ENCODE measurements around the gene PHC2.
A peak's percentile ranks its signal among the peaks of the same experiment; 100 is the strongest.

The PHC2 gene

DNA sequence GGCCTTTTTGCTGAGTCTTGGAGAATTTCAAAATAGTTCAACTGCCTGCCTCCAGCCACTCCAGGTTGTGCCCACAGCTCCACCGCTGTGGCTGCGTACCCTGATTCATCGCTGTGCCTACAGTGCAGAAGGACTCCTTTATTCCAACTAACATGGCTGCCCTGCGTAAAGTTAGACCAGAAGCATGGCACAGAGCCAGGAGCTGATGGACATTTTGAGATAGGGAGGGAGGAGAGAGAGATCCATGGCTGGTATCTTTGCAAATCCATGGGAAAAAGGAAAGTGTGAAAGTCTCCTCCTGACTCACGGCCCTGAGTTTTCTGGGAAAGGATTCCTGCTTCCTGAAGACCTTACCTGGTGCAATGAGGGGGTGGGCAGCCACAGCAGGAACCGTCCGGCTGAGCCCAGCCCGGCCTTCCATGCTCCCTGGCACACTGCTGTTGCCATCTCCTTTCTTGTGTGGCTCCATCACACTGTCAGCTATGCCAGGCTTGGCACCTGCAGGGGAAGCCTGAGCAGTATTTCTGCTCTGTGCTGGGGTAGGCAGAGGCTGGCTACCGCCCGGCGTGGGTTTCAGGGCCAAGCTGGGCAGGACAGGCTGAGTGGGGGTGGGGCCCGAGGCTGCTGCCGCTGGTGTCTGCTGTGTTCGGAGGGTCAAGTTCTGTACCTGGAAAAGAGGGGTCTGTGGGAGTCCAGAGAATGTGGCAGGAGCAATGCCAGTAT lies 64.0 kb downstream of the PHC2 start:
- no peak for DNase-seq

DNA sequence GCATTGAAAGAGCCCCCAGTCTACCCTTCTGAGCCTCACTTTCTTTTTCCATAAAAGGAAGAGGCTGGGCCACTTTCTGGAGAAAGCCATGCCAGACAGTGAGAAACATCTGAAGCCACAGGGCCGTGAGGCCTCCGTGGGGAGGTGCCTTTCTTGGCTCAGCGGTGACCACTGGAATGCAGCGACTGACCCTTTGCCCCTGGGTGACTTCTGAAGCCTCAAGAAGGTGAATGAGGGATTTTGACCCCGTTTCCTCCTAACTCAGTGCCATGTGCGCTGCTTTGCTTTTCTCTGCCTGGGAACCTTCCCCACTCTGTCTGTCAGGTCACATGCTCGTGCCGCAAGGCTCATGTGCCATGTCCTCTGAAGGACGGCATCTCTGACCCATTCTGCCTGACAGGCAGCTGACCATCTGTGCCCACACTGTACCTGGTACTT lies 65.3 kb downstream of the PHC2 start:
- DNase-seq, result peak; percentile 61

DNA sequence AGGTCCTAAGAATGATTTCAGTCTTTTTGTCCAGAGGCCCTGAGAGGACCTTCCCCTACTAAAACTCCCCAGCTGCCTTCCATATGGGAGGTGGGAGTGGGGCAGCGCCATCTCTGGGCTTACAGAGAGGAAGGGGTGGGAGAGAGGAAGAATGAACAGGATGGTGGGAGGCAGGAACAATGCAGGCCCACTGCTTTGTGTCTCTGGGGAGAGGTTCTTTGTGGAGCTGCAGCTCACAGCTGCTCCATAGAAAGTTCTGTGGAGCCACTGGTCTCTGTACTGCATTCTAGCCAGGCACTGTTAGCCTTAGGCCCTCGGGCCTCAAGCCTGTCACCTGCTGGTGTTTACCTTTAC lies 66.4 kb downstream of the PHC2 start:
- no peak for DNase-seq

DNA sequence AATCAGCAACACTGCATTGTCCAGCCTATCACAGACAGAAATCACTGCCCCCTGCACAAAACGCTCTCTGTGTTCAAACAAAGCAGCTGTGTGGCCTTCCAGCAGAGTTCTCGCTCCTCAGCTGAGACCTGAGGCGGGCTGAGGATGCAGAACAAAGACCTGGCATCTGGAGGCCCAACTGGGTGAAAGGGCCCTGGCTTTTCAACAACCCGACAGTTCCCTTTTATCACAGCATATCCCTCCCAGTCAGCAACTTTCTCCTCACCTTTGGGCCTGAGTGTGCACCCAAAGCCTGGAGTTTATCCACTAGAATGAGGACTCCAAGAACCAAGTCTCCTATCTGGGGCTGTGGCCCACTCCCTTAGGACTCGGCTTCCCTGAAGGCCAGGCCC lies 67.4 kb downstream of the PHC2 start:
- DNase-seq, result peak; percentile 82

DNA sequence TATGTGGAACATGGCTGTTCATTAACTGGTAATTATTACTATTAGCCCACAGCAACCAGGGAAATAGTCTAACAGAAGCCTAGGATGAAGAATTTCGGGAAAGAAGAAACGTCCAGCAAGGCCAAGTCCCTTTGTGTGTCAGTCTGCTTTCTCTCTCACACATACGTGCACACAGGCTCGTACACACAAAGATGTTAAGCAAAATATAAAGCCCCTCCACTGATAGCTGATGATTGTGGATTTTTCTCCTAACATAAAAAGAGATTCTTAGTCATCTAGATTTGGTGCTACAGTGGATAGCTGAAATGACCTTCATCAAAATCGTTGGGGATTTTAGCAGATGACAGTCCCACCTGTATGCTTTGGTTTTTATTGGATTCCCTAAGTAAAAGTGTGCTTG lies 67.9 kb downstream of the PHC2 start:
- DNase-seq, result no peak

DNA sequence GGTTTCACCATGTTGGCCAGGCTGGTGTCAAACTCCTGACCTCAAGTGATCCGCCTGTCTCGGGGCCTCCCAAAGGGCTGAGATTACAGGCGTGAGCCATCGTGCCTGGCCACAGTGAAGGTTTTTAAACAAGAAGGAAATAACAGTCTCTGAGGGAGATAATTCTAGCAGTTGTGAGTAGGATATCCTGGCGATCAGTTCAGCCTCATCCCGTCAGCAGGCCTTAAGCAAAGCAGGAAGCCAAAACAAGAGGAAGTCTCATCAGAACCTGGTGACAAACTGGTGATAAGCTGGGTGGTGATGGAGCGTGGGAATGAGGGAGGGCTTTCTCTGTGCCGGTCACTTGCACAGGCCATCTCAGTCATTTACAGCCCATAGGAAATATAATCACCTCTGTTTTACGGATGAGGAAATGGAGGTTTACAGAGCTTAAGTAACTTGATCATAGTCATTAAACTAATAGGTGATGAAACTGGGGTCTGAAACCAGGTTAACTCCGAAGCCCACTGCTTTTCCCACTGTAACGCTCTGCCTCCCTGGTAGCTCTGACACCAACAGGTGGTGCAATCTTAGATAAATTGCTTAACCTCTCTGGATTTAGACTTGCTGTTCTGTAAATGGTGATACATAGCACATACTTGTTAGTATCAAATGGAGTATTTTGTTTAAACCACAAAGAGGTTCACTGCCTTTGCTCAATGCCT lies 69.2 kb downstream of the PHC2 start:
- no peak for DNase-seq

DNA sequence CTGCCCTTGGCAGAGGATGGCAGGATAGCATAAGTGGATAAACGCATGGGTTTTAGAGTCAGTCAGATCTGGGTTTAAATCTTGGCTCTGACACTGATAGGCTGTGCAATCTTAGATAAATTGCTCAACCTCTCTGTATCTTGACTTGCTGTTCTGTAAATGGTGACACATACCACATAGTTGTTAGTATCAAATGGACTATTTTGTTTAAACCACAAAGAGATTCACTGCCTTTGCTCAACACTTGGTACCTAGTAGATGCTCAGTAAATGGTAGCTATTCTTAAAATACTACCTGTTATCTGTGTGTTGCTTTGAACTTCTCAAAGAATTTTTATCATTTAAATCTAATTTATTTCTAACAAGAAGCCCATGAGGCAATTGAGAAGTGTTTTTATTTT lies 70.5 kb downstream of the PHC2 start:
- DNase-seq, result no peak

DNA sequence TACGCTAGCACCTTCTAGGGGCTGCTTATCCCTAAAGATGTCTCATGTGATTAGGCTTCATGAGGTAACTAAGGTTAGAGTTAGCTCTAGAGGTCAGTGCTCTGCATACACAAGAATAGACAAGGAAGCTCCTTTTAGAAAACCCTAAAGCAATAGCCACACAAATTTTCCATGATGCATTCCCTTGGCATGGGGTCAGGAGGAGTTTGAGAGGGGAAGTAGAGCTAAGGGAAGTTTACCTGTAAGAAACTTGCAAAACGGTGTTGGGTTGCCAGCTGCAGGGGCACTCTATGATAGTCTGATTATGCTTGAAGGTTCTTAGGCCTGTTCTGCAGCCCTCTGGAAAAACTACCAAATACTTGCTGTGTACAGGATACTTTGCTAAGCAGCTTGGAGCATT lies 71.0 kb downstream of the PHC2 start:
- no peak for DNase-seq

DNA sequence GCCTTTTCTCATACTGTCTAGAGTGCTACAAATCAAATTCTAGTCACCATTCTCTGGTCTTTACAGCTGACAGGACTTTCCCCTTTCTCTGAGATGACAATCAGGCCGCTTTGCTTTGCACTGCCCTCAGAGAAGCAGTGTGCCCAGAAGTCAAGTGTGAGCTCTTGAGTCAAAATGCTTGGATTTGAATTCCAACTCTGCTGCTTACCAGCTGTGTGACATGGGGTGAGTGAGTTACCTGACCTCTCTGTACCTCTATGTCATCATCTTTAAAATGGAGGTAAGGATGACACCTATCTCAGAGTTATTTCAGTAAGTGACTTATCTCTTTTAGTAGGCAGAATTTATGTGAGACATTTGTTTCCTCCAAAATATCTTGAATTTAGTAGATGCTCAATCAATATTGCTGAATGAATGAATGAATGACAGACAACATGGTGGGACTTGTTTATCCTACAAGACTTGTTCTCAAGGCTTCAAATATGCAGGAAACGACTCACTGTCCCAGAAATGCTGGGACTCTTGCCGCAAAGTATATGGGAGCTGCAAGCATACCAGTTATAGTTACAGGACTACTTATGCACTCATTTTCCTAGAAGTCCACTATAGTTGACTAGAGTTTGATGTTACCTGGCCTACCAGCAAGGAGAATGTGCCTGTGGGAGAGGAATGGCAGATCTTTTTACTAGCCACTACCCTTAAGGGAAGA lies 71.9 kb downstream of the PHC2 start:
- no peak for DNase-seq

DNA sequence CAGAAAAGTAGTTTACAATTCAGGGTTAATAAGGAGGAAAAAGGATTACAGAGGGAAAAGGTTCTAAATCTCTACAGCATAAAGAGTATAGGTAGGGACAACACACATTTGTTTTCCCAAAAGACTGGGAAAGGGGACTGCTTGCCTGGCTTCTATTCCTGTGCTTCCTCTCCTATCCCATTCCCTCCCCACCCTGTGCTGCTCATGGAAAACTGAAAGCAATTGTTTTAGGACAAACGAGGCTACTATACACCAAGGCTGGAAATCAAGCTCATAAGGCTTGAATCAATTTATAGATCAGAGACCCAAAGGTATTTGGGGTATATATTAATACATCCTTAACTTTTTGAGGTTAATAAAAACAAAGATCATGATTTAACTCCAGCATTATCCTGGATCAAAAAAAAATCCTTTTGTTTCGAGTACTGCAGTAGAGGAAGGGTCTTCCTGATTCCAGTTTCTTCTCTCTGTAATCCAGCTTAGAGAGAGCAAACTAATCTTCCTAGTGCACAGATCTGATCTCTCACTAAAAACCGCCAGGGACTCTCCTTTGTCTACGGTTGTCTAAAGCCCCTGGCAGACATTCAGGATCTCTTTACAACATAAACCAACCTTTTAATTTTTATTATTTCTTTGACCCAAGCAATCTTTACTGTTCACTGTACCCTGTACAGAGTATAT lies 72.6 kb downstream of the PHC2 start:
- no peak for DNase-seq

DNA sequence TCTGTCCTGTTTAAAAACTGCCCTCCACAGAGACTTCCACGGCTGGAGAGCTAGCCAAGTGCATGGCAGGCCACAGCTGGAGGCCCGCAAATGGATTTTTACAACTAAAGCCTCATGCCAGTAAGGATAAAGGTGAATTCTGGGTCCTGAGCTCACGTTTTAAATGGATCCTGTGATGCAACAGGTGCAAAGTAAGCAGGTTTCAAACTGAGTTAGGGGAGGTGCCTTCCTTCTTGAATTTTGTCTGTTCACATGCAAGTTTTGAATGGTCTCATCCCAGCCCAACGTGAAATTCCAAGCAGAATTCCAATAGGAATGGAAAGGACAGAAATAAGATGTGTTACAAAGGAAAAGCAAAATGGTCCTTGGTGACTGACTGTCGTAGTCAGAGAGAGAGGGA lies 73.8 kb downstream of the PHC2 start:
- DNase-seq, result no peak

DNA sequence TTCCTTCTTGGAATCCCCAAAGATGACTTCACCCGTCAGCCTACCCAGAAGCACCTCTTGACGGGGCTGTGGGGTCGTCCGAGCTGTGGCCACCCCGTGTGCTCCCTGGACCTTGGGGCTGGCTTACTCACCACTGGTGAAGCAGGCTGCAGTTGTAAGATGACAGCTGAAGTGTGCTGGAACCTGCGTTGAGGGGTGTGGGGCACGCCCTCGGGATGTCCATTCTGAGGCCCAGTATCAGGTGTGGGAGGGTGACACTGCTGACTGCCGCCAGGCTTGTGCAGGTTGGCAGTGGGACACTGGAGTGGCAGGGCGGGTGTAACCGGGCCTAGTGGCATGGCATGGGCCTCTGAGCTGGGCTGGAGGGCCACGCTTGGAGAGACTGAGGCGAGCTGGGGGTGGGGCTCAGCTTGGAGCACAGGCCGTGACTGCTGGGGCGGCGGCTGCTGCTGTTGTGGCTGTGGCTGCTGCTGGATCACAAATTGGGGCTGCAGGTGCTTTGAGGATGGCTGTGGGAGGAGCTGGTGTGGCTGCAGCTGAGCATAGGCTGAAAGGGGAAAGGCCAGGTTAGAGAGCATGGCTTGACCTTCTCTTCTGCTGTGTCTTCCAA lies 76.1 kb downstream of the PHC2 start:
- no peak for DNase-seq

DNA sequence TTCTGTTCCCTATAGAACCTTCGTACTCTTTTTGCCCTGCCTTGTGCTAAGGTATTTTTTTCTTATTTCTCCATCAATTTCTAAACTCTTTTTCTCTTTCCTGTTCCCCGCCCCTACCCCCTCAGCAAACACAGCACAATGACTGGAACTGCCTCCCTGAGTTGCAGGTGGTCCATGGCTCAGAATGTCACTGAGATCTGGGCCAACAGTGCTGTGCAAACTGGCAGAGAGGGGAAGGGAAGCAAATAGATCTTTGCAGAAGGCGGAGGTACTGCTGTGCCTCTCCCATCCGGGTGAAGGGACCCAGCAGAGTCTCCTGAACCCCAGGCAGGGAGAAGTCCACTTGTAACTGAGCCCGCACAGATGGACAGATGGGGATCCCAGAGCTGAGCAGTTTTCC lies 77.4 kb downstream of the PHC2 start:
- no peak for DNase-seq

DNA sequence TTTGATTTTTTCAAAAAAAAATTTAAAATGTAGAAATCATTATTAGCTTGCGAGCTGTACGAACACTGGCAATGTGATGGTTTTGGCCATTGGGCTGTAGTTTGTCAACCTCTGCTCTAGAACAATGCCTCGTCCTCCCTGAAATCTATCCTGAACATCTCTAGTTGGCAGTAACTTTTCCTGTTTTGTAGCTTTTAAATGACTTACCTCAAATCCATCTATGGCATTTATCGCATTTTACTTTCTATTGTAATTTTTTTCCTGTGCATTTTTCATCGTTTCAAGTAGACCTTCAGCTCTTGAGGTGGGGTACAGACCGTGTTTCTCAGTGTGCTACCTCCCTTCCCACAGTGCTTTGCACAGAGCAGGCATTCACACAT lies 79.6 kb downstream of the PHC2 start:
- no peak for DNase-seq

DNA sequence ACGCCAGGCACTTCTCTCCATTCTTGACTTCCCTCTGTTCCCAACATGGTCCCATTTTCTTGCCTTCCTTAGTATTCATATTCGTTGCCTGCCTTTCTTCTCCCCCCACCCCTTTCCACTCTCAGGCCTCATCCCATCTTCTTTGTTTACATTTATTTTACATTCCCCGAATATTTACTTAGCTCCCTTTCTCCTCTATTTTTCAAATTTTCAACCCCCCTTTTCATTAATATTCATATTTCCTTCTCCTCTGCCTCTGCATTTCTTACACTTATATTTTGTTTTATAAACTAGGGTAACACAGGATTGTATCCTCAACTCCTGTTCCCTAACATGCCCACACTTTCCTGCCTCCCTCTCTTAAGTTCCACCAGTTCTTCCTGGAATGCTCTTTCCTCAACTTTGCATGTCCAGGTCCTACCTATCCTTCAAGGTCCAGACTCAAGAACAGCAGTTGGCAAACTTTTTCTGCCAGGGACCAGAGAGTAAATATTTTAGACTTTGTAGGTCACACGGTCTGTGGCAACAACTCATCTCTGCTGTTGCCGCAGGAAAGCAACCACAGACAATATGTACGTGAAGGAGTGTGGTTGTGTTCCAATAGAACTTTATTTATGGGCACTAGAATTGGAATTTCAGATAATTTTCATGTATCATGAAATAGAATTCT lies 80.1 kb downstream of the PHC2 start:
- peak; percentile 14 for DNase-seq

DNA sequence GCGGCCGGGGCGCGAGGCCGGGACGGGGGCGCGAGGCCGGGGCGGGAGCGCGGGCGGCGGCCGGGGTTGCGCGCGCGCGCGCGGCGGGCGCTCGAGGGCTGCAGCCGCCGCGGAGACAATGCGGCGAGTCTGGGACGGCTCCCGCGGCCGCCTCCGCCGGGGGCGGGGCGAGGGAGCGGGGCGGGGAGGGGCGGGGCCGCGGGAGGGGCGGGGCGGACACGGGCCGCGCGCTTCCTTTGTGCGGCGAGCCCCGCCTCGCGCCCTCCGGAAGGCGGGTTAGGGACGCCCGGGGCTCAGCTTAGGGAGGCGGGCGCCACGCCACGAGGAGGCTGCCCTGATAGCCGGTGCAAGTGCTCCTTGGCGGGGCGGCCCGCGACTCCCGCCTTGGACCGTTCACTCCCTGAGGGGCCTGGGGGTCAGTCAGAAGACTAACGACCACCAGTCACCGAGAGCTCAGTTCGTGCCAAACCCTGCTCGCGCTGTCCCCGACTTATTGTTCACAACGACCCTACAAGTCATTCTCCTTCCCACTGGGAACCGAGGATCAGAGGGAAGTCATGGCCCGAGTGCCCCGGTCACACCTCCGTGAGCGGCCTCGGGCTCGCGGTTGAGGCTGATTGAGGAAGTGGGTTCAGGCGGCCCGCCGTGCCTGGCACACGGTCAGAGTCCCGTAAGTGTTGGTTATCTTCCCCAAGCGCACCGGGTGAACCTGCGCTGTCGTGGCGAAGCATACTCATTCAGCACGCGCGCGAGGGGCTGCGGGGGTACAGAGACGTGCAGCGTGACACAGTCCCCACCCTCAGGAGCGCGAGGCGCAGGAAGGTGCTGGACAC lies 80.9 kb downstream of the PHC2 start:
- DNase-seq, result peak; percentile 93

DNA sequence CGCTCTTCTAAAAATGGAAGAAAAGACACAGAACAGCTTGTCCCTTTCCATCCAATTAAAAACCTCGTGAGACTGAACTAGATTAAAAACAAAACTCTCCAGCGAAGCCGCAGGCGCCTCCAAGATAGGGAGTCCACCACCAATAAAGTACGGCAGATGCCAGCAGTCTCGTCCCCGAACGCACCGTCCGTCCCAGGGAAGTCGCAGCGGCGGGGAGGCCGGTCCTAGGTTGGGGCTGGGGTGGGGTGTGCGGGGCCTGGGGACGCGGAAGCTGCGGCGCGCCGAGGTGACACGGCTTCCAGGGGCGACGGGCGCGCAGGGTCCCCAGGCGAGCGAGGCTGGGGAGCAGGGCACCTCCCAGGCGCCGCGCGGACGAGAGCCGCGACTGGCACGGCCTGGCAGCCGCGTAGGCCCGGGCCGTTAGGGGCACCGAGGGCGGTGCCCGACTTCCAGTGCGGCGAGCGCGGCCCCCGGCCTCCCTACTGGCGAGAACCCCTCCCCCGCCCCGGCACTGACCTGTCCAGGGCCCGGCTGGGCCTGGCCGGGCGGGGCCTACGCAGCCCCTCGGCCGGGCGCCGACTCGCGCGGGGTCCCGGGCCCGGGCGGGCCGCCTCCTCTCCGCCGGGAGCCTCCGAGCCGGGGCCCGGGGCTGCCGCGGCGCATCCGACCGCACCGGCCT lies 81.7 kb downstream of the PHC2 start:
- peak; percentile 44 for DNase-seq

DNA sequence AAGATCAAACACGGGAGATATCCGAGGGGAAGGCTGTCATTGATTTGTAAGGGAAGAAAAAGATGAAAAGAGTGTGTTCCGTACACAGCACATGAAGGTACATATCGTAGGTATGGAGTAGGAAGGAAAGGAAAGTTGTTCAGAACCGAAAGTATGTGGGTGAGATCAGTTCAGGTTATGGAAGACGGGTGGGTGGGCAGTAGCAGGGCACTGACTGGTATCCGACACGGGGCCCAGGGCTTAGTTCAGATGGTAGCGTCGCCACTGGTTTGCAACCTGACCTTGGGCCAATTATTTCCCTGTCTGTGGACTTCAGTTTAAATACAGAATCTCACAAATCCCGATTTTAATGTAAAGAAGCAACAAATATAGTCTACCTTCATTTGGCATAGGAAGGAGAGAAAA lies 82.2 kb downstream of the PHC2 start:
- DNase-seq, result peak; percentile 44

DNA sequence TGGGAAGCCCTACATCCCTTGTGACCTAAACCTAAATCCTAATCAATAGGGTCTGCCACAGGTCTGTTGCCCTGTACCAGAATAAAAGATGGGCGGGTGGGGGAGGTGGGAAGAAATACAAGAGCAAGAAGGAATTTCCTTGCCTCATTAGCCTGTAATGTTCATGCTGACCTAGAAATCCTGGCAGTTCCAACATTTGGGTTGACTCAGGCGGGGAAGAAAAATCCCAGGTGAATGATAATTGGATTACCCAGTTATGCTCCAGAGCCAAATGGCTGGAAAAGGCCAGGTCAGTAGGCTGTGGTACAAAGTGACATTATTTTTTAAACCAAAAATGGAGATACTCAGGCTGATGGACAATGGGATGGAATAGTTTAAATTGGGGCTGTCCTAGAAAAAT lies 82.7 kb downstream of the PHC2 start:
- no peak for DNase-seq

DNA sequence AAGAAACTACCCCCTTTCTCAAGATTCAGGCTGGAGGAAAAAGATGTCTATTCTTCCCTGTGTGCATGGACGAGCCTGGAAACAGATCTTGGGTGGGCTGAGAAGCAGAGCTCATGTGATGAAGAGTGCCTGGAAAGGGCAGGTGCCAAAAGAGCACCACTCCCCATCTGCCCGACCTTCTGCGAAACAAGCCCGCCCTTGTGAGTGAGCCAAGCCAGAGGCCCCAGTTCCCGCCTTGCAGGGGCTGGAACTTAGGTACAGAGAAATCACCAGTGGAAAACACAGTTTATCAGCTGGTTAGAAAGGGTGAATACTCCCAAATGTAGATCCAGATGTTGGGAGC lies 83.3 kb downstream of the PHC2 start:
- DNase-seq, result peak; percentile 32

Data from retina (tissue), 1 donor.